Measurements from ENCODE around the gene RDH16. TPM values are rescaled to one million over a fixed set of nuclear protein-coding genes. Genes with fewer than 3 reads are reported as not detected.

RDH16 gene
- total and polyA plus RNA-seq, 4 donors, result 12.9 to 382 (median 219) TPM

DNA sequence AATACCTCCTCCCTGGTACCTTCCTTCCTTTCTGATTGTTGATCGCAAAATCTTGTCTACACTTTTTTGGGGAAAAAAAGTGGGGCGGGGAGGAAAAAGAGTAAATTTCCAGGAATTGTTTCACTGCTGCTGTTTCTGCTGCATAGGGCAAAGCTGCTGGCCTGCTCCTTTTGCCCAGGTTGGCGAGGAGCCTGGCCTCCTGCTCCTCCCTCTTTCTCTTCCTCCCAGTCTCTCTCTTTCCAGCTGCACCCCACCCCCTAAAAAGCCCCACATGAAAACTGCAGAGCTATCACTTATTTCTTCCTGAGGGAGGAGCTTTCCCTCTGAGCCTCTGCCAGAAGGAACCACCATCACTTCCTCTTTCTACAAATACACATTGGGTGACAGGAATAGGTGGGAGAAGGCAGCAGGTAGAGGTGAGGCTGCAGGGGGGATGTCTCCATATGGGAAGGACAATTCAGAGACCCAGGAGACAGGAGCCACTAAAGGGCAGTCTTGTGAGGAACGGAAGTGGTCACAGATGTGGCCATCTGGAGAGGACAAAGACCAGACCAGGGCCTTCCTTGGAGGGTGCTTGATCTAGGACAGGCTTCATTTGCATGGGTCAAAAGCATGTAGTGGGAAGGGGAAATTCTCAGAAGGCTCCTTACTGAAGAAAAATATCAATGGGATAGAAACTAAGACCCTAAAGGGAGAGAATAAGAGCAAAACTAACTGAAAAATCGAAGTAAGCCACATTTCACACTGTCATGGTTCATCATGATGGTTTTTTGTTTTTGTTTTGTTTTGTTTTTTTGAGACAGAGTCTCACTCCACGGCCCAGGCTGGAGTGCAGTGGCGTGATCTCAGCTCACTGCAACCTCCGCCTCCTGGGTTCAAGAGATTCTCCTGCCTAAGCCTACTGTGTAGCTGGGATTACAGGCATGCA, 34.2 kb upstream of the RDH16 start:
- TF ChIP-seq JUND (IDR thresholded peaks at IDR 0.05) (no peak), RAD21 (IDR thresholded peaks at IDR 0.05) (peak; percentile 9 to 29), HNF4G (IDR thresholded peaks at IDR 0.05) (no peak), NR2F2 (IDR thresholded peaks at IDR 0.05) (peak; percentile 70), TAF1 (conservative IDR thresholded peaks at IDR 0.05) (no peak), RXRA (IDR thresholded peaks at IDR 0.05) (no peak), EGR1 (IDR thresholded peaks at IDR 0.05; ENCODE audit: low read depth in 2 of 2) (no peak), SP1 (IDR thresholded peaks at IDR 0.05) (peak; percentile 48), FOXA1 (IDR thresholded peaks at IDR 0.05) (no peak), HNF4A (conservative IDR thresholded peaks at IDR 0.05) (peak in 1 of 2 donors; percentile 24), YY1 (IDR thresholded peaks at IDR 0.05) (peak; percentile 39), FOXA2 (IDR thresholded peaks at IDR 0.05) (no peak), GABPA (IDR thresholded peaks at IDR 0.05 in 1 of 2, conservative IDR thresholded peaks at IDR 0.05 in 1 of 2) (no peak)
- TF ChIP-seq, protein P1, sequence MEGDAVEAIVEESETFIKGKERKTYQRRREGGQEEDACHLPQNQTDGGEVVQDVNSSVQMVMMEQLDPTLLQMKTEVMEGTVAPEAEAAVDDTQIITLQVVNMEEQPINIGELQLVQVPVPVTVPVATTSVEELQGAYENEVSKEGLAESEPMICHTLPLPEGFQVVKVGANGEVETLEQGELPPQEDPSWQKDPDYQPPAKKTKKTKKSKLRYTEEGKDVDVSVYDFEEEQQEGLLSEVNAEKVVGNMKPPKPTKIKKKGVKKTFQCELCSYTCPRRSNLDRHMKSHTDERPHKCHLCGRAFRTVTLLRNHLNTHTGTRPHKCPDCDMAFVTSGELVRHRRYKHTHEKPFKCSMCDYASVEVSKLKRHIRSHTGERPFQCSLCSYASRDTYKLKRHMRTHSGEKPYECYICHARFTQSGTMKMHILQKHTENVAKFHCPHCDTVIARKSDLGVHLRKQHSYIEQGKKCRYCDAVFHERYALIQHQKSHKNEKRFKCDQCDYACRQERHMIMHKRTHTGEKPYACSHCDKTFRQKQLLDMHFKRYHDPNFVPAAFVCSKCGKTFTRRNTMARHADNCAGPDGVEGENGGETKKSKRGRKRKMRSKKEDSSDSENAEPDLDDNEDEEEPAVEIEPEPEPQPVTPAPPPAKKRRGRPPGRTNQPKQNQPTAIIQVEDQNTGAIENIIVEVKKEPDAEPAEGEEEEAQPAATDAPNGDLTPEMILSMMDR (IDR thresholded peaks at IDR 0.05; ENCODE audit: low read depth, low read length, missing input control), result no peak
- TF ChIP-seq, protein P2, sequence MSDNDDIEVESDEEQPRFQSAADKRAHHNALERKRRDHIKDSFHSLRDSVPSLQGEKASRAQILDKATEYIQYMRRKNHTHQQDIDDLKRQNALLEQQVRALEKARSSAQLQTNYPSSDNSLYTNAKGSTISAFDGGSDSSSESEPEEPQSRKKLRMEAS (IDR thresholded peaks at IDR 0.05), result no peak
- TF ChIP-seq, protein P3, sequence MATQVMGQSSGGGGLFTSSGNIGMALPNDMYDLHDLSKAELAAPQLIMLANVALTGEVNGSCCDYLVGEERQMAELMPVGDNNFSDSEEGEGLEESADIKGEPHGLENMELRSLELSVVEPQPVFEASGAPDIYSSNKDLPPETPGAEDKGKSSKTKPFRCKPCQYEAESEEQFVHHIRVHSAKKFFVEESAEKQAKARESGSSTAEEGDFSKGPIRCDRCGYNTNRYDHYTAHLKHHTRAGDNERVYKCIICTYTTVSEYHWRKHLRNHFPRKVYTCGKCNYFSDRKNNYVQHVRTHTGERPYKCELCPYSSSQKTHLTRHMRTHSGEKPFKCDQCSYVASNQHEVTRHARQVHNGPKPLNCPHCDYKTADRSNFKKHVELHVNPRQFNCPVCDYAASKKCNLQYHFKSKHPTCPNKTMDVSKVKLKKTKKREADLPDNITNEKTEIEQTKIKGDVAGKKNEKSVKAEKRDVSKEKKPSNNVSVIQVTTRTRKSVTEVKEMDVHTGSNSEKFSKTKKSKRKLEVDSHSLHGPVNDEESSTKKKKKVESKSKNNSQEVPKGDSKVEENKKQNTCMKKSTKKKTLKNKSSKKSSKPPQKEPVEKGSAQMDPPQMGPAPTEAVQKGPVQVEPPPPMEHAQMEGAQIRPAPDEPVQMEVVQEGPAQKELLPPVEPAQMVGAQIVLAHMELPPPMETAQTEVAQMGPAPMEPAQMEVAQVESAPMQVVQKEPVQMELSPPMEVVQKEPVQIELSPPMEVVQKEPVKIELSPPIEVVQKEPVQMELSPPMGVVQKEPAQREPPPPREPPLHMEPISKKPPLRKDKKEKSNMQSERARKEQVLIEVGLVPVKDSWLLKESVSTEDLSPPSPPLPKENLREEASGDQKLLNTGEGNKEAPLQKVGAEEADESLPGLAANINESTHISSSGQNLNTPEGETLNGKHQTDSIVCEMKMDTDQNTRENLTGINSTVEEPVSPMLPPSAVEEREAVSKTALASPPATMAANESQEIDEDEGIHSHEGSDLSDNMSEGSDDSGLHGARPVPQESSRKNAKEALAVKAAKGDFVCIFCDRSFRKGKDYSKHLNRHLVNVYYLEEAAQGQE (IDR thresholded peaks at IDR 0.05), result no peak
- TF ChIP-seq, protein P4, sequence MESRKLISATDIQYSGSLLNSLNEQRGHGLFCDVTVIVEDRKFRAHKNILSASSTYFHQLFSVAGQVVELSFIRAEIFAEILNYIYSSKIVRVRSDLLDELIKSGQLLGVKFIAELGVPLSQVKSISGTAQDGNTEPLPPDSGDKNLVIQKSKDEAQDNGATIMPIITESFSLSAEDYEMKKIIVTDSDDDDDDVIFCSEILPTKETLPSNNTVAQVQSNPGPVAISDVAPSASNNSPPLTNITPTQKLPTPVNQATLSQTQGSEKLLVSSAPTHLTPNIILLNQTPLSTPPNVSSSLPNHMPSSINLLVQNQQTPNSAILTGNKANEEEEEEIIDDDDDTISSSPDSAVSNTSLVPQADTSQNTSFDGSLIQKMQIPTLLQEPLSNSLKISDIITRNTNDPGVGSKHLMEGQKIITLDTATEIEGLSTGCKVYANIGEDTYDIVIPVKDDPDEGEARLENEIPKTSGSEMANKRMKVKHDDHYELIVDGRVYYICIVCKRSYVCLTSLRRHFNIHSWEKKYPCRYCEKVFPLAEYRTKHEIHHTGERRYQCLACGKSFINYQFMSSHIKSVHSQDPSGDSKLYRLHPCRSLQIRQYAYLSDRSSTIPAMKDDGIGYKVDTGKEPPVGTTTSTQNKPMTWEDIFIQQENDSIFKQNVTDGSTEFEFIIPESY (IDR thresholded peaks at IDR 0.05), result peak; percentile 8
- TF ChIP-seq, protein P5, sequence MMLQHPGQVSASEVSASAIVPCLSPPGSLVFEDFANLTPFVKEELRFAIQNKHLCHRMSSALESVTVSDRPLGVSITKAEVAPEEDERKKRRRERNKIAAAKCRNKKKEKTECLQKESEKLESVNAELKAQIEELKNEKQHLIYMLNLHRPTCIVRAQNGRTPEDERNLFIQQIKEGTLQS (IDR thresholded peaks at IDR 0.05), result no peak
- Histone ChIP-seq H3K4me3 (ENCODE audit: low read depth in 1 of 3, low read length in 3 of 3) (no peak overlapping the region), H3K36me3 (ENCODE audit: control insufficient read depth in 4 of 4, insufficient read depth in 3 of 4, low read depth in 1 of 4, low read length in 3 of 4) (no peaks in the 10 kb centered on the region), H3K9me3 (ENCODE audit: control insufficient read depth in 4 of 4, low read length in 3 of 4) (no peaks in the 10 kb centered on the region), H3K27me3 (ENCODE audit: control insufficient read depth in 4 of 4, insufficient read depth in 4 of 4, low read length in 3 of 4) (no peaks in the 10 kb centered on the region), H3K4me1 (ENCODE audit: control insufficient read depth in 4 of 4, insufficient read depth in 4 of 4, low read length in 3 of 4) (peaks cover 4 to 51% (median 34%) of the 10 kb centered on the region in 4 donors), H3K27ac (ENCODE audit: low read depth in 1 of 2, low read length in 2 of 2) (peak overlapping the region; percentile 63 to 76), H3K9ac (ENCODE audit: low read depth in 1 of 2, low read length in 2 of 2) (no peak overlapping the region)
- 55% methylated on average over 8 of the region's 8 CpGs for WGBS
- peak; percentile 33 for DNase-seq (ENCODE audit: low spot score)
